Ascending aorta (tissue), 2 donors: Measurements from ENCODE around the gene PDZRN3. TPM values are rescaled to one million over a fixed set of nuclear protein-coding genes. Genes with fewer than 3 reads are reported as not detected.
A peak's percentile ranks its signal among the peaks of the same experiment; 100 is the strongest.

ENCODE experiments used
- DNase-seq, 2 donors: peaks; one replicate each; pipeline ENCODE4 v3.0.0-alpha.2; 2019; ENCODE audit warnings: low spot score in 2 of 2
- H3K27ac ChIP-seq, 2 donors: fragments of 200-600 bp; sonication (generic); one replicate each; pipeline ENCODE4 v1.5.1; 2016 to 2017; ENCODE audit warnings: mild to moderate bottlenecking in 1 of 2
- H3K27me3 ChIP-seq: fragments of 200-600 bp; sonication (generic); one replicate; pipeline ENCODE4 v1.5.1; 2017
- H3K36me3 ChIP-seq, 2 donors: fragments of 200-600 bp; sonication (generic); one replicate each; pipeline ENCODE4 v1.5.1; 2016
- H3K4me1 ChIP-seq, 2 donors: fragments of 200-600 bp; sonication (generic); one replicate each; pipeline ENCODE4 v1.5.1; 2016 to 2017; ENCODE audit warnings: mild to moderate bottlenecking in 1 of 2
- H3K4me3 ChIP-seq, 2 donors: fragments of 200-600 bp; sonication (generic); one replicate each; pipeline ENCODE4 v1.5.1; 2016 to 2017; ENCODE audit warnings: mild to moderate bottlenecking in 1 of 2
- H3K9me3 ChIP-seq, 2 donors: fragments of 200-600 bp; sonication (generic); one replicate each; pipeline ENCODE4 v1.5.1; 2016
- CTCF ChIP-seq, 3 experiments: fragments of 200-600 bp in 2 of 3; fragments of 450-650 bp in 1 of 3; sonication (generic) in 2 of 3; IDR thresholded peaks; one replicate each; pipeline ENCODE4 v1.5.1; 2016 to 2019; ENCODE audit warnings: antibody characterized with exemption in 3 of 3, mild to moderate bottlenecking in 1 of 3, moderate library complexity in 1 of 3
- intact Hi-C: fragments of 100-400 bp; cut with DNase I; formaldehyde crosslinking; loops from one replicate; pipeline ENCODE4 v1.15.1; 2023
- total RNA-seq: library from RNA; depleted of rRNA; stranded (reverse); fragments of >200 nt; gene quantifications from one replicate; pipeline ENCODE4 v1.1.0, GENCODE V29; 2016

PDZRN3 gene
- total RNA-seq, 1 donor from 2014 or later: 71.9 TPM

DNA sequence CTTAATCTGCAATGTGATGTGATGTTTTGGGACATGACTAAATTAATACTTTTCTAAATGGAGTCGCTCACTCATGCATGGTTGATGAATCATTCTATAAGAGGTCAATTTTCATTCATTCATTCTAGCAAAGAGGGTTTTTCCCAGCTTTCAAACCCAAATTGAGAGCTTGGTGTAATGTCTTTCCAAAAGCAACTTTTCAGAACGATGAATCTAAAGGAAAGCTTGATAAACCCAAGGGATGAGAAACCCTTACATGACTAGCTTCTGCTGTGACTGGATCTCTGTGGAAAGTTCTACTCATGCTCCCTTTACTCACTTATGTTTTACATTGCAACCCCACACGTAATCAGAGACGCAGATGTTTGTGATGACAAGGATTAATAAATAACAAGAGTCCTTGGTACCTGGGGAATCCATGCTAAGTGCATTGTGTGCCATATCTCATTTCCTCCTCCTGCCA lies 47.7 kb downstream of the PDZRN3 start:
- Histone ChIP-seq H3K27me3 (no peaks in the 10 kb centered on the region), H3K4me3 (no peak overlapping the region), H3K4me1 (peaks cover 0 to 14% of the 10 kb centered on the region in 2 donors), H3K9me3 (no peaks in the 10 kb centered on the region), H3K27ac (no peak overlapping the region), H3K36me3 (no peaks in the 10 kb centered on the region)
- TF ChIP-seq CTCF (IDR thresholded peaks at IDR 0.05): no peak
- DNase-seq: no peak
- intact Hi-C loops: no loop called here

- intact Hi-C loops: no loop called here
- TF ChIP-seq CTCF (IDR thresholded peaks at IDR 0.05): no peak
- H3K36me3 ChIP-seq: no peaks in the 10 kb centered on the region
- H3K27me3 ChIP-seq: no peaks in the 10 kb centered on the region
- peaks cover 0 to 19% of the 10 kb centered on the region in 2 donors for H3K4me1 ChIP-seq
- H3K4me3 ChIP-seq: no peak overlapping the region
- no peaks in the 10 kb centered on the region for H3K9me3 ChIP-seq
- DNase-seq: no peak
- no peak overlapping the region for H3K27ac ChIP-seq
Measured at GRCh38 chr3:73575953-73576352, 48.8 kb downstream of the PDZRN3 start.

GRCh38 chr3:73575519-73575918 lies 49.2 kb downstream of the PDZRN3 start:
- peaks cover 0 to 18% of the 10 kb centered on the region in 2 donors for H3K4me1 ChIP-seq
- H3K27ac ChIP-seq: no peak overlapping the region
- DNase-seq: no peak
- no peak overlapping the region for H3K4me3 ChIP-seq
- no peaks in the 10 kb centered on the region for H3K36me3 ChIP-seq
- no peaks in the 10 kb centered on the region for H3K9me3 ChIP-seq
- intact Hi-C loops: no loop called here
- no peaks in the 10 kb centered on the region for H3K27me3 ChIP-seq
- no peak for TF ChIP-seq CTCF (IDR thresholded peaks at IDR 0.05)

- no peak for TF ChIP-seq CTCF (IDR thresholded peaks at IDR 0.05)
- H3K27ac ChIP-seq: no peak overlapping the region
- H3K36me3 ChIP-seq: no peaks in the 10 kb centered on the region
- intact Hi-C loops: loop anchor here (5.0 kb wide), 1 partner anchor 49 kb away; the partner anchor contains the start of gene PDZRN3
- peaks cover 3 to 15% of the 10 kb centered on the region in 2 donors for H3K4me1 ChIP-seq
- no peak for DNase-seq
- H3K9me3 ChIP-seq: no peaks in the 10 kb centered on the region
- H3K27me3 ChIP-seq: no peaks in the 10 kb centered on the region
- no peak overlapping the region for H3K4me3 ChIP-seq
Measured at GRCh38 chr3:73573204-73573603, 51.5 kb downstream of the PDZRN3 start.

- no peak for TF ChIP-seq CTCF (IDR thresholded peaks at IDR 0.05)
- no peak overlapping the region for H3K4me3 ChIP-seq
- no peaks in the 10 kb centered on the region for H3K27me3 ChIP-seq
- no peaks in the 10 kb centered on the region for H3K9me3 ChIP-seq
- H3K27ac ChIP-seq: peak overlapping the region in 1 of 2 donors; percentile 50
- peaks cover 3 to 14% of the 10 kb centered on the region in 2 donors for H3K4me1 ChIP-seq
- DNase-seq: no peak
- intact Hi-C loops: loop anchor here (5.0 kb wide), 1 partner anchor 50 kb away; the partner anchor contains the start of gene PDZRN3
- H3K36me3 ChIP-seq: no peaks in the 10 kb centered on the region
Measured at GRCh38 chr3:73572368-73572767, 52.4 kb downstream of the PDZRN3 start.
